Spleen (tissue), 11 donors: ENCODE results near the gene PIGO. TPM values are rescaled to one million over a fixed set of nuclear protein-coding genes. Genes with fewer than 3 reads are reported as not detected.

ENCODE experiments used
- DNase-seq: peaks from one replicate; pipeline ENCODE4 v3.0.0-alpha.2; 2020
- H3K27ac ChIP-seq, 8 donors: fragments of 200-600 bp; sonication (generic) in 7 of 8; 1 replicate in 4 of 8; 2 replicates in 4 of 8; pipeline versions ENCODE4 v1.5.0 to v1.8.0; 2016 to 2021; ENCODE audit warnings: inconsistent platforms in 4 of 8, mild to moderate bottlenecking in 4 of 8, moderate library complexity in 1 of 8
- H3K27me3 ChIP-seq, 7 donors: fragments of 200-600 bp; sonication (generic) in 6 of 7; replicated peaks in 1 of 7; 1 replicate in 4 of 7; 2 replicates in 3 of 7; pipeline versions ENCODE4 v1.5.0 to v1.8.0; 2016 to 2021; ENCODE audit warnings: inconsistent platforms in 3 of 7, mild to moderate bottlenecking in 1 of 7
- H3K36me3 ChIP-seq, 6 donors: fragments of 200-600 bp; sonication (generic) in 5 of 6; 1 replicate in 4 of 6; 2 replicates in 2 of 6; pipeline versions ENCODE4 v1.5.0 to v1.8.0; 2016 to 2021; ENCODE audit warnings: inconsistent platforms in 2 of 6
- H3K4me1 ChIP-seq, 6 donors: fragments of 200-600 bp; sonication (generic) in 5 of 6; 1 replicate in 3 of 6; 2 replicates in 3 of 6; pipeline versions ENCODE4 v1.5.0 to v1.8.0; 2016 to 2021; ENCODE audit warnings: inconsistent platforms in 3 of 6
- H3K4me3 ChIP-seq, 8 donors: fragments of 200-600 bp; sonication (generic) in 7 of 8; 1 replicate in 4 of 8; 2 replicates in 4 of 8; pipeline versions ENCODE4 v1.5.0 to v1.8.0; 2016 to 2021; ENCODE audit warnings: inconsistent platforms in 4 of 8, mild to moderate bottlenecking in 4 of 8, moderate library complexity in 2 of 8
- H3K9me3 ChIP-seq, 8 donors: fragments of 200-600 bp; sonication (generic) in 7 of 8; 1 replicate in 4 of 8; 2 replicates in 4 of 8; pipeline versions ENCODE4 v1.5.0 to v1.8.0; 2016 to 2021; ENCODE audit warnings: inconsistent platforms in 4 of 8
- POLR2A ChIP-seq, 3 donors: fragments of 450-650 bp; IDR thresholded peaks; one replicate each; pipeline ENCODE4 v1.5.1; 2017; ENCODE audit warnings: antibody characterized with exemption in 3 of 3, mild to moderate bottlenecking in 1 of 3
- POLR2AphosphoS5 ChIP-seq, 3 donors: sonication (generic); formaldehyde crosslinking; IDR thresholded peaks; one replicate each; pipeline ENCODE4 v1.5.1; 2017; ENCODE audit warnings: antibody characterized with exemption in 3 of 3
- WGBS, 5 donors: extraction: QIAGEN DNeasy Blood & Tissue Kit in 3 of 5; methylation state at CpG; one replicate each; pipeline versions ENCODE4 v1.1.5 to v1.1.7; 2013 to 2018; 5-methylcytosine and 5-hydroxymethylcytosine counted together
- intact Hi-C: fragments of 100-400 bp; cut with DNase I; formaldehyde crosslinking; loops from one replicate; pipeline ENCODE4 v1.15.0; 2023; ENCODE audit warnings: low total_unique reads
- polyA plus RNA-seq, 3 donors: library from polyadenylated mRNA; stranded (reverse); fragments of 200-250 nt; gene quantifications; one replicate each; pipeline ENCODE4 v1.2.1, GENCODE V29; 2013
- total RNA-seq, 7 donors: library from RNA; depleted of rRNA in 3 of 7; stranded (reverse); fragments of >200 nt in 3 of 7; fragmentation: NEBNext Ultra II Directional in 4 of 7; extraction: Animal tissue kit (Norgen Biotek cat#: 25700) in 4 of 7; gene quantifications; one replicate each; pipeline versions ENCODE4 v1.1.0 to v1.2.1, GENCODE V29; 2016 to 2021
- TF ChIP-seq, protein P1 (sequence below), 11 experiments: fragments of 200-600 bp in 7 of 11; fragments of 450-650 bp in 4 of 11; sonication (generic) in 4 of 11; IDR thresholded peaks in 8 of 11; conservative IDR thresholded peaks in 3 of 11; 1 replicate in 7 of 11; 2 replicates in 4 of 11; pipeline versions ENCODE4 v1.4.0 to v1.8.0; 2016 to 2021; ENCODE audit warnings: antibody characterized with exemption in 11 of 11, inconsistent platforms in 4 of 11, mild to moderate bottlenecking in 1 of 11
- donor health status: healthy with polysubstance abuse.
- donor health status: DM: no; HTN: no; CAD: no; lungs with moderate emphysema.
- donor health status: DM: no; HTN: no; CAD: no.
- donor health status: Bipolar disorder and iron deficiency.
- donor health status: healthy.
- donor health status: DM: no; HTN: no; CAD: no.
- donor health status: DM: yes; HTN: yes; CAD: no.

PIGO gene
- total and polyA plus RNA-seq, 10 donors = 10.4 to 25.0 (median 19.8) TPM

DNA sequence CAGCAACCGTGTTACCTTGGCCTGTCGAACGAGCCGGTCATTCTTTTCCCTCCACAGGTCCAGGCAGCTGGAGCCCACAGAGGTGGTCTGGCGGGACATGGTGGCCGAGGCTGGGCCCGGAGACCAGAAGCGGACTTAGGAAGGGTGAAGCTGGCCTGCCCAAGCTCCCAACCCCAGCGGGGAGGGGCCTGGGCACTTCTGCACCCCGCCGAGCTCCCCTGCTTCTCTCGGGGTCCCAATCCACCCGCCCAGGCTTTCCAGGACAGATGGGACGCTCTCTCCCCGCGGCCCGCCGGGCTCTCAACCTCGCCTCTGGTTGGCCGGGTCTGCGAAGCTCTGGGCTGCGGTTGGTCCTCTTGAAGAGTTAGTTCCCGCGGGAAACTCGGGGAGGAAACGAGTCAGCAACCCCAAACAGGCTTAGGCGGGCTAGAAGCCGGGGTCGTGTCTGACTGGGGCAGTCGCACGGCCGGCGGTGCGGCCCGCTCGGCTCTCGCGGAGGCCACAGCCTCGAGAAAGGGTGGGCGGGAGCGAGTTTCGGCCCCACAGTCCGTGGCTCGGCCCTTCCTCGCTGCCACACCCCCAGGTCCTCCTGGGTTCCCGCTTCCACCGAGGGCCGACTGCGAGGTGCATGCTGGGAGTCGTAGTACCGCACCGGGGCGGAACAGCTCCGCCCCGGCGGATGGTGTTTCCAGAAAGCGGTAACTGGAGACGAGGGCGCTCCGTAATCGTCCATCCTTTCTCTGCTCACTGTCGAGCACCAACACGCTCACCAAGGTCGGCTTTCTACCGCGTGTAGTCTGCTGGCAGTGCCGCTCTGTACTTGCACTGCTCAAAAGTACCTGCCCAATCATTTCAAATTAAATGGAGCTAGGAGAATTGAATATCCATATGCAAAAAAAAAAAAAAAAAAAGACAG lies 16.7 kb downstream of the PIGO start, which contains the start of gene FANCG:
FANCG (minus strand) TSS at position 517 of the 916 bp plus-strand sequence; CDS start at position 99, 418 bp downstream.
- H3K27ac ChIP-seq = peak within 1 kb of the TSS; percentile 32 to 93 (median 82)
- H3K4me1 ChIP-seq = peaks cover 8 to 30% (median 22%) of the 10 kb centered on the region in 6 donors
- 0% methylated on average over 25 to 67 of the region's 67 CpGs for WGBS, 5 donors
- TF ChIP-seq POLR2AphosphoS5 (IDR thresholded peaks at IDR 0.05) = peak; percentile 86 to 93 (median 86)
- peak in 1 of 3 donors; percentile 8 for TF ChIP-seq POLR2A (IDR thresholded peaks at IDR 0.05)
- TF ChIP-seq, protein P1, sequence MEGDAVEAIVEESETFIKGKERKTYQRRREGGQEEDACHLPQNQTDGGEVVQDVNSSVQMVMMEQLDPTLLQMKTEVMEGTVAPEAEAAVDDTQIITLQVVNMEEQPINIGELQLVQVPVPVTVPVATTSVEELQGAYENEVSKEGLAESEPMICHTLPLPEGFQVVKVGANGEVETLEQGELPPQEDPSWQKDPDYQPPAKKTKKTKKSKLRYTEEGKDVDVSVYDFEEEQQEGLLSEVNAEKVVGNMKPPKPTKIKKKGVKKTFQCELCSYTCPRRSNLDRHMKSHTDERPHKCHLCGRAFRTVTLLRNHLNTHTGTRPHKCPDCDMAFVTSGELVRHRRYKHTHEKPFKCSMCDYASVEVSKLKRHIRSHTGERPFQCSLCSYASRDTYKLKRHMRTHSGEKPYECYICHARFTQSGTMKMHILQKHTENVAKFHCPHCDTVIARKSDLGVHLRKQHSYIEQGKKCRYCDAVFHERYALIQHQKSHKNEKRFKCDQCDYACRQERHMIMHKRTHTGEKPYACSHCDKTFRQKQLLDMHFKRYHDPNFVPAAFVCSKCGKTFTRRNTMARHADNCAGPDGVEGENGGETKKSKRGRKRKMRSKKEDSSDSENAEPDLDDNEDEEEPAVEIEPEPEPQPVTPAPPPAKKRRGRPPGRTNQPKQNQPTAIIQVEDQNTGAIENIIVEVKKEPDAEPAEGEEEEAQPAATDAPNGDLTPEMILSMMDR (IDR thresholded peaks at IDR 0.05 in 8 of 11, conservative IDR thresholded peaks at IDR 0.05 in 3 of 11) = peak in 3 of 11 experiments; percentile 9 to 31 (median 20)
- H3K27me3 ChIP-seq = no peaks in the 10 kb centered on the region
- no peaks in the 10 kb centered on the region for H3K9me3 ChIP-seq
- peak within 1 kb of the TSS; percentile 67 to 94 (median 82) for H3K4me3 ChIP-seq
- intact Hi-C loops = no loop called here
- peaks cover 0 to 27% (median 0%) of the 10 kb centered on the region in 6 donors for H3K36me3 ChIP-seq
- peak; percentile 98 for DNase-seq

DNA sequence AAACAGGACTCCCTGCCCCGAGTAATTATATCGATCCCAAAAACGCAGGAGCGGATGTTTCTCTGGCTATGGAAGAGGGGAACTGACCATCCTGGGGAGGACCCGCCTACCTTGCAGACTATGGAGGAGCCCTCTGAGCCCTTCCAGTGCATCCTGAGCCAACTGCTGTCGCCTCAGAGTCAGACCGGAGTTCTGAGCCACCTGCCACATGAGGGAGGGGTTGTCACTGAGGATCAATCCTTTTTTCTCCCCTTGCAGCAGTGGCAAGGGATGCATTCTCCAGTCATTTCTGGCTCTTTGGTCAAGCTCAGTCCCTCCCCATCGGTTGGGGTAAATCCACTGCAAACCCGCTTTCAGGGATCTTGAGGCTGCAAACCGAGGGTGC lies 17.4 kb downstream of the PIGO start:
- Histone ChIP-seq H3K4me1 (peaks cover 8 to 30% (median 22%) of the 10 kb centered on the region in 6 donors), H3K27ac (peak overlapping the region in 7 of 8 donors; percentile 75 to 93 (median 84)), H3K27me3 (no peaks in the 10 kb centered on the region), H3K4me3 (peak overlapping the region; percentile 67 to 94 (median 82)), H3K36me3 (peaks cover 0 to 34% (median 0%) of the 10 kb centered on the region in 6 donors), H3K9me3 (no peaks in the 10 kb centered on the region)
- TF ChIP-seq POLR2A (IDR thresholded peaks at IDR 0.05) = no peak
- TF ChIP-seq, protein P1 (IDR thresholded peaks at IDR 0.05 in 8 of 11, conservative IDR thresholded peaks at IDR 0.05 in 3 of 11) = no peak
- TF ChIP-seq POLR2AphosphoS5 (IDR thresholded peaks at IDR 0.05) = no peak
- DNase-seq = no peak
- intact Hi-C loops = no loop called here
- 4 to 15% (median 8%) methylated on average over 8 to 10 of the region's 10 CpGs for WGBS, 5 donors

DNA sequence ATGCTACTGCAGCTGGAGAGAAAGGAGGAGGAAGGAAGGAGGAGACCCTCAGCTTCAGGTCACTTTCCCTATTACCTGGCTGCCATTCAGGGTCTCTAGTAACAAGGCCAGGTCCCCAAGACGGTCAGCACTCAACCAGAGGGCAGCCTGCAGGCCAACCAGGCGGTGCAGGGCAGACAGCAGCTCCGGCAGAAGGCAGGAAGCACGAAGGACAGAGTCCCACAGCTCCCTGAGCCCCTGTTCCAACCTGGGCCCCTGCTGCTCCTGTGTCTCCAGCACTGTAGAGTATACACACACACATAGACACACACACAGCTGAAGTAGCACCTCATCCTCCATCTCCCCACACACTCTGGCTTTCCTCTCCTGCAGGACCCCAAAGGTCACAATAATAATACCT lies 18.3 kb downstream of the PIGO start:
- H3K27ac ChIP-seq = no peak overlapping the region
- peaks cover 0 to 37% (median 0%) of the 10 kb centered on the region in 6 donors for H3K36me3 ChIP-seq
- intact Hi-C loops = no loop called here
- 68 to 92% (median 72%) methylated on average over 4 of the region's 4 CpGs for WGBS, 5 donors
- TF ChIP-seq POLR2AphosphoS5 (IDR thresholded peaks at IDR 0.05) = no peak
- TF ChIP-seq, protein P1 (IDR thresholded peaks at IDR 0.05 in 8 of 11, conservative IDR thresholded peaks at IDR 0.05 in 3 of 11) = no peak
- no peak for TF ChIP-seq POLR2A (IDR thresholded peaks at IDR 0.05)
- no peaks in the 10 kb centered on the region for H3K27me3 ChIP-seq
- no peak for DNase-seq
- peaks cover 9 to 39% (median 25%) of the 10 kb centered on the region in 6 donors for H3K4me1 ChIP-seq
- no peaks in the 10 kb centered on the region for H3K9me3 ChIP-seq
- peak overlapping the region in 1 of 8 donors; percentile 88 for H3K4me3 ChIP-seq

DNA sequence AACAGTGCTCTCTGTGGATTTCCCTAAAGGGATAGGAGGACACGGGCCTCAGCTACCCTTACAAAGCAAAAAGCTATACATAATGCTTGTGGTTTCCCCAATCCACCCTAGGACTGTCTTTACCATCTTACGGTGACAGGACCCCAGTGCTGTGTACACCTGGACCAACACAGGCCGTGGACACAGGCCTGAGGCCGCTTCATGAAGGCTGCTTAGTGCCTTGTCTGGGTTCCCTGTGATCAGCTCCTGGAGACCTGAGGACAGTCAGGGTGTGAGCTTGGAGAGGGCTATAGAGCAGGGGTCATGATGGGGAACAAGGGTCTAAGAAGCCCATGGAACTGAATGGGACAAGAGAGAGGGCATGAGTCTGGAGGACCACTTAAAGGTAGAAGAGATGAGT lies 19.5 kb downstream of the PIGO start:
- intact Hi-C loops = no loop called here
- Histone ChIP-seq H3K4me3 (no peak overlapping the region), H3K27ac (no peak overlapping the region), H3K36me3 (peaks cover 0 to 37% (median 0%) of the 10 kb centered on the region in 6 donors), H3K27me3 (no peaks in the 10 kb centered on the region), H3K4me1 (peaks cover 11 to 43% (median 29%) of the 10 kb centered on the region in 6 donors), H3K9me3 (no peaks in the 10 kb centered on the region)
- TF ChIP-seq POLR2AphosphoS5 (IDR thresholded peaks at IDR 0.05) (no peak), POLR2A (IDR thresholded peaks at IDR 0.05) (no peak)
- TF ChIP-seq, protein P1 (IDR thresholded peaks at IDR 0.05 in 8 of 11, conservative IDR thresholded peaks at IDR 0.05 in 3 of 11) = no peak
- no peak for DNase-seq
- 91 to 97% (median 94%) methylated on average over 4 of the region's 4 CpGs for WGBS, 5 donors
